IMR-90 (cell line): ENCODE results near the gene NFE2L1. TPM values are rescaled to one million over a fixed set of nuclear protein-coding genes. Genes with fewer than 3 reads are reported as not detected.

Experiments
- ATAC-seq: fragments of 200-7000 bp; cut with Tn5 transposase; 2 replicates; pipeline ENCODE4 v1.9.1; 2020; ENCODE audit warnings: low read depth, mild to moderate bottlenecking, moderate library complexity
- BruUV-seq: library from RNA; stranded (reverse); fragments of 400-500 nt; replicated peaks from 2 replicates; lab custom pipeline; 2021; lab: Mats Ljungman, UMichigan
- CTCF ChIA-PET: fragments of 300-600 bp; formaldehyde crosslinking; extraction: SDS; loops from one replicate; lab custom pipeline; 2021; ENCODE audit warnings: antibody characterized with exemption; lab: Yijun Ruan, JAX
- POLR2A ChIA-PET: fragments of 300-600 bp; sonication (Branson Sonifier 250); formaldehyde crosslinking; loops from one replicate; lab custom pipeline; 2022; ENCODE audit warnings: antibody characterized with exemption; ENCODE audit not compliant: unreplicated experiment; lab: Charles Lee
- DNase-seq: peaks from one replicate; pipeline ENCODE4 v3.0.0; 2013
- H2AFZ ChIP-seq: replicated peaks from 2 replicates; pipeline ENCODE3; 2013; ENCODE audit warnings: low read length, mild to moderate bottlenecking; ENCODE audit not compliant: poor library complexity
- H2AK5ac ChIP-seq: 2 replicates; pipeline ENCODE4 v1.6.1; 2013; ENCODE audit warnings: low read depth, low read length, inconsistent platforms
- H2AK9ac ChIP-seq: replicated peaks from 2 replicates; pipeline ENCODE3; 2013; ENCODE audit warnings: mild to moderate bottlenecking, low read depth, low read length, moderate library complexity; ENCODE audit not compliant: poor library complexity
- H2BK120ac ChIP-seq: 2 replicates; pipeline ENCODE4 v1.6.1; 2013; ENCODE audit warnings: low read depth, low read length, inconsistent platforms
- H2BK15ac ChIP-seq: 3 replicates; pipeline ENCODE4 v1.6.1; 2013; ENCODE audit warnings: low read depth, low read length, inconsistent platforms
- H2BK20ac ChIP-seq: 2 replicates; pipeline ENCODE4 v1.6.1; 2013; ENCODE audit warnings: low read depth, mild to moderate bottlenecking, inconsistent platforms, low read length, moderate library complexity
- H2BK5ac ChIP-seq: 2 replicates; pipeline ENCODE4 v1.6.1; 2013; ENCODE audit warnings: mild to moderate bottlenecking, low read depth, low read length, inconsistent platforms; ENCODE audit not compliant: poor library complexity, severe bottlenecking
- H3K14ac ChIP-seq: replicated peaks from 2 replicates; pipeline ENCODE4 v1.6.1; 2013; ENCODE audit warnings: low read depth, low read length, inconsistent platforms
- H3K18ac ChIP-seq: 2 replicates; pipeline ENCODE4 v1.6.1; 2013; ENCODE audit warnings: low read depth, low read length, control low read depth
- H3K23ac ChIP-seq: 2 replicates; pipeline ENCODE4 v1.6.1; 2013; ENCODE audit warnings: low read depth, low read length, inconsistent platforms
- H3K27ac ChIP-seq: 2 replicates; pipeline ENCODE4 v1.5.1; 2013; ENCODE audit warnings: mild to moderate bottlenecking, control low read depth, low read length; ENCODE audit not compliant: insufficient read depth
- H3K27me3 ChIP-seq: 2 replicates; pipeline ENCODE4 v1.6.1; 2013; ENCODE audit warnings: low read length; ENCODE audit not compliant: control insufficient read depth, insufficient read depth
- H3K36me3 ChIP-seq: 2 replicates; pipeline ENCODE4 v1.6.1; 2013; ENCODE audit warnings: low read length, mixed read lengths; ENCODE audit not compliant: control insufficient read depth, insufficient read depth
- H3K4ac ChIP-seq: 2 replicates; pipeline ENCODE4 v1.6.1; 2013; ENCODE audit warnings: low read depth, low read length, inconsistent platforms
- H3K4me1 ChIP-seq: 2 replicates; pipeline ENCODE4 v1.6.1; 2013; ENCODE audit warnings: low read length, mixed read lengths; ENCODE audit not compliant: control insufficient read depth, insufficient read depth
- H3K4me2 ChIP-seq: 2 replicates; pipeline ENCODE4 v1.6.1; 2013; ENCODE audit warnings: low read depth, mild to moderate bottlenecking, control low read depth, low read length, moderate library complexity
- H3K4me3 ChIP-seq: 2 replicates; pipeline ENCODE4 v1.5.1; 2013; ENCODE audit warnings: low read depth, mild to moderate bottlenecking, control low read depth, low read length, moderate library complexity; ENCODE audit not compliant: insufficient read depth
- H3K56ac ChIP-seq: 2 replicates; pipeline ENCODE4 v1.6.1; 2013; ENCODE audit warnings: low read length, inconsistent platforms; ENCODE audit not compliant: insufficient read depth; ENCODE audit errors: extremely low read depth
- H3K79me1 ChIP-seq, 2 experiments: 2 replicates each; pipeline ENCODE4 v1.6.1; 2013; ENCODE audit warnings: low read length in 2 of 2, inconsistent platforms in 1 of 2, low read depth in 1 of 2
- H3K9ac ChIP-seq: 2 replicates; pipeline ENCODE4 v1.6.1; 2013; ENCODE audit warnings: low read depth, low read length, control low read depth
- H3K9me1 ChIP-seq: 2 replicates; pipeline ENCODE4 v1.6.1; 2013; ENCODE audit warnings: low read length, inconsistent platforms; ENCODE audit not compliant: insufficient read depth
- H3K9me3 ChIP-seq: 2 replicates; pipeline ENCODE4 v1.6.1; 2013; ENCODE audit warnings: low read length; ENCODE audit not compliant: control insufficient read depth, insufficient read depth
- H4K20me1 ChIP-seq: 2 replicates; pipeline ENCODE4 v1.6.1; 2013; ENCODE audit warnings: low read length, inconsistent platforms; ENCODE audit not compliant: insufficient read depth
- H4K5ac ChIP-seq: 2 replicates; pipeline ENCODE4 v1.6.1; 2013; ENCODE audit warnings: mild to moderate bottlenecking, low read depth, low read length, control low read depth
- H4K8ac ChIP-seq, 2 experiments: 2 replicates each; pipeline ENCODE4 v1.6.1; 2013; ENCODE audit warnings: low read depth in 2 of 2, low read length in 2 of 2, control low read depth in 1 of 2, inconsistent platforms in 1 of 2
- H4K91ac ChIP-seq: 2 replicates; pipeline ENCODE4 v1.6.1; 2013; ENCODE audit warnings: low read depth, low read length, inconsistent platforms; ENCODE audit not compliant: insufficient read depth
- FOS ChIP-seq: fragments of 150-350 bp; IDR thresholded peaks from 2 replicates; pipeline ENCODE4 v1.6.1; 2016; ENCODE audit warnings: low read depth, low read length
- WGBS, 2 experiments: methylation state at CpG; one replicate each; pipeline versions ENCODE4 v1.1.5 to v1.1.7; 2013; ENCODE audit warnings: missing lambda C conversion rate in 2 of 2; ENCODE audit not compliant: insufficient read length in 1 of 2; ENCODE audit errors: extremely low coverage in 2 of 2; 5-methylcytosine and 5-hydroxymethylcytosine counted together
- dilution Hi-C: fragments of 300-500 bp; cut with HindIII; formaldehyde crosslinking; loops from one replicate; pipeline ENCODE4 v1.14.3; 2018; ENCODE audit warnings: low sequenced_read_pairs; ENCODE audit not compliant: unreplicated experiment
- in situ Hi-C: fragments of 300-500 bp; cut with MboI; formaldehyde crosslinking; loops from 3 replicates; pipeline ENCODE4 v1.14.3; 2019; ENCODE audit warnings: low sequenced_read_pairs, inconsistent platforms, mixed read lengths
- intact Hi-C: fragments of 100-400 bp; cut with micrococcal nuclease; formaldehyde crosslinking; loops from 2 replicates; pipeline ENCODE4 v1.10.0; 2022
- polyA plus RNA-seq, 3 experiments: library from polyadenylated mRNA; depleted of rRNA; stranded (reverse); fragments of >200 nt; gene quantifications; 2 replicates each; pipeline ENCODE4 v1.2.3, GENCODE V29; 2012; ENCODE audit warnings: low replicate concordance in 1 of 3
- total RNA-seq: library from RNA; depleted of rRNA; stranded (reverse); fragments of >200 nt; gene quantifications from 2 replicates; pipeline ENCODE4 v1.2.3, GENCODE V29; 2012

The NFE2L1 gene
- total and polyA plus RNA-seq, 2 of the 4 experiments (the other 2 are of a cell fraction) = 42.8 to 122 TPM

- BruUV-seq = no TSS peak
- no peak overlapping the region for H4K8ac ChIP-seq
- H3K9me1 ChIP-seq = no peaks in the 10 kb centered on the region
- intact Hi-C loops (loop anchor here (10.0 kb wide), 1 partner anchor 306 kb away; no protein-coding TSS in a partner anchor), in situ Hi-C loops (loop anchor here (5.0 to 10.0 kb wide), 2 partner anchors 99 to 566 kb away; partner anchors contain the start of genes HOXB3 and HOXB5), dilution Hi-C loops (no loop called here)
- no peak overlapping the region for H2AK9ac ChIP-seq
- no peak overlapping the region for H3K56ac ChIP-seq
- H3K14ac ChIP-seq = no peak overlapping the region
- TF ChIP-seq FOS = no peak
- no peak overlapping the region for H2BK20ac ChIP-seq
- no peak overlapping the region for H3K23ac ChIP-seq
- H2BK120ac ChIP-seq = no peak overlapping the region
- no peak overlapping the region for H3K9ac ChIP-seq
- H3K27me3 ChIP-seq = no peaks in the 10 kb centered on the region
- H3K4me3 ChIP-seq = no peak overlapping the region
- no peaks in the 10 kb centered on the region for H3K9me3 ChIP-seq
- POLR2A ChIA-PET = no interaction called here
- no peak overlapping the region for H3K4ac ChIP-seq
- H2BK15ac ChIP-seq = no peak overlapping the region
- no peak overlapping the region for H4K5ac ChIP-seq
- no peak overlapping the region for H2AK5ac ChIP-seq
- DNase-seq (no peak), ATAC-seq (no peak)
- no peak overlapping the region for H3K18ac ChIP-seq
- H3K79me1 ChIP-seq = peaks cover 0 to 7% of the 10 kb centered on the region in 2 experiments; a peak in 1 of 4 replicates
- no peak overlapping the region for H3K4me2 ChIP-seq
- H3K36me3 ChIP-seq = peaks cover 10% of the 10 kb centered on the region
- no peak overlapping the region for H2BK5ac ChIP-seq
- CTCF ChIA-PET = no interaction called here
- H4K91ac ChIP-seq = no peak overlapping the region
- H2AFZ ChIP-seq = no peak overlapping the region
- WGBS, 2 experiments = no CpG with 5 or more reads among the region's 1 CpG
- H4K20me1 ChIP-seq = peaks cover 3% of the 10 kb centered on the region; the same call in 1 of the 2 replicates
- no peak overlapping the region for H3K27ac ChIP-seq
- H3K4me1 ChIP-seq = peaks cover 16% of the 10 kb centered on the region
These were observed 19.4 kb upstream of the NFE2L1 start for GRCh38 chr17:48028736-48029135.
